Fibroblast of lung (primary cell): ENCODE measurements around the gene OSTC. TPM values are rescaled to one million over a fixed set of nuclear protein-coding genes. Genes with fewer than 3 reads are reported as not detected.

ENCODE experiments used
- DNase-seq, 2 donors: peaks; one replicate each; pipeline versions ENCODE4 v3.0.0 to v3.0.0-alpha.2; 2010; ENCODE audit warnings: low read depth in 2 of 2
- H2AFZ ChIP-seq: 2 replicates; pipeline ENCODE4 v1.5.1; 2012; ENCODE audit warnings: low read length, control low read depth, inconsistent platforms
- H3K27ac ChIP-seq: 2 replicates; pipeline ENCODE4 v1.5.1; 2011; ENCODE audit warnings: low read length, control low read depth; ENCODE audit not compliant: insufficient read depth
- H3K27me3 ChIP-seq: 2 replicates; pipeline ENCODE4 v1.5.1; 2011; ENCODE audit warnings: mild to moderate bottlenecking, low read length; ENCODE audit not compliant: control insufficient read depth, insufficient read depth
- H3K36me3 ChIP-seq: 2 replicates; pipeline ENCODE4 v1.5.1; 2011; ENCODE audit warnings: low read length; ENCODE audit not compliant: control insufficient read depth, insufficient read depth
- H3K4me1 ChIP-seq: 2 replicates; pipeline ENCODE4 v1.5.1; 2011; ENCODE audit warnings: low read length; ENCODE audit not compliant: control insufficient read depth, insufficient read depth; ENCODE audit errors: extremely low read depth
- H3K4me2 ChIP-seq: 2 replicates; pipeline ENCODE4 v1.5.1; 2011; ENCODE audit warnings: low read length, control low read depth; ENCODE audit not compliant: insufficient read depth; ENCODE audit errors: extremely low read depth
- H3K4me3 ChIP-seq, 4 experiments: fragments of 200-600 bp in 1 of 4; sonication (generic) in 1 of 4; replicated peaks in 1 of 4; 2 replicates each; pipeline ENCODE4 v1.5.1; 2011 to 2016; ENCODE audit warnings: low read length in 4 of 4, low read depth in 3 of 4, mild to moderate bottlenecking in 3 of 4, control low read depth in 2 of 4, inconsistent platforms in 1 of 4, mixed read lengths in 1 of 4; ENCODE audit not compliant: insufficient read depth in 1 of 4; ENCODE audit errors: control extremely low read depth in 1 of 4
- H3K79me2 ChIP-seq: 2 replicates; pipeline ENCODE4 v1.5.1; 2012; ENCODE audit warnings: mild to moderate bottlenecking, low read length, inconsistent platforms; ENCODE audit not compliant: control insufficient read depth, insufficient read depth
- H3K9ac ChIP-seq: 2 replicates; pipeline ENCODE4 v1.5.1; 2011; ENCODE audit warnings: mild to moderate bottlenecking, low read length, control low read depth; ENCODE audit not compliant: insufficient read depth
- H3K9me3 ChIP-seq: 2 replicates; pipeline ENCODE4 v1.5.1; 2012; ENCODE audit warnings: low read depth, low read length; ENCODE audit not compliant: control insufficient read depth, insufficient read depth
- H4K20me1 ChIP-seq: 2 replicates; pipeline ENCODE4 v1.5.1; 2011; ENCODE audit warnings: low read length; ENCODE audit not compliant: control insufficient read depth, insufficient read depth; ENCODE audit errors: extremely low read depth
- CTCF ChIP-seq, 2 donors: IDR thresholded peaks in 1 of 2; conservative IDR thresholded peaks in 1 of 2; 1 replicate in 1 of 2; 2 replicates in 1 of 2; pipeline ENCODE4 v1.5.1; 2011 to 2012; ENCODE audit warnings: low read length in 2 of 2, control low read depth in 1 of 2, inconsistent platforms in 1 of 2, low read depth in 1 of 2, mild to moderate bottlenecking in 1 of 2
- EZH2 ChIP-seq: IDR thresholded peaks from 2 replicates; pipeline ENCODE4 v1.5.1; 2012; ENCODE audit warnings: low read length, control low read depth, mild to moderate bottlenecking; ENCODE audit errors: missing control alignments
- polyA plus RNA-seq, 2 donors: library from polyadenylated mRNA; depleted of rRNA in 1 of 2; stranded (reverse) in 1 of 2; unstranded in 1 of 2; fragments of >200 nt; gene quantifications; 2 replicates each; pipeline ENCODE4 v1.2.1, GENCODE V29; 2011 to 2012; ENCODE audit warnings: missing spikeins in 1 of 2
- total RNA-seq: library from RNA; depleted of rRNA; stranded (reverse); fragments of >200 nt; gene quantifications from 2 replicates; pipeline ENCODE4 v1.2.1, GENCODE V29; 2014

The OSTC gene
- total and polyA plus RNA-seq, 2 donors (not counting 1 experiment from before 2014, with no cell fraction given): 108 to 312 TPM

GRCh38 chr4:108646706-108647105, 3.7 kb upstream of the OSTC start:
- H3K4me3 ChIP-seq: no peak overlapping the region

GRCh38 chr4:108649863-108650211, 562 bp upstream of the OSTC start:
- DNase-seq: no peak
- TF ChIP-seq EZH2 (no peak), CTCF (conservative IDR thresholded peaks at IDR 0.05 in 1 of 2, IDR thresholded peaks at IDR 0.05 in 1 of 2; ENCODE audit: low read depth in 1 of 2, low read length in 2 of 2) (no peak)
- peak overlapping the region; percentile 58 for H2AFZ ChIP-seq
- no peak overlapping the region for H3K9ac ChIP-seq
- no peaks in the 10 kb centered on the region for H3K9me3 ChIP-seq
- peak overlapping the region; percentile 75 for H3K4me2 ChIP-seq
- no peaks in the 10 kb centered on the region for H3K27me3 ChIP-seq
- H3K4me3 ChIP-seq: peak overlapping the region; percentile 16 to 49 (median 32)
- H3K27ac ChIP-seq: peak overlapping the region; percentile 89
- H3K36me3 ChIP-seq: no peaks in the 10 kb centered on the region
- H3K4me1 ChIP-seq: peaks cover 3% of the 10 kb centered on the region
- H3K79me2 ChIP-seq: peaks cover 44% of the 10 kb centered on the region
- no peaks in the 10 kb centered on the region for H4K20me1 ChIP-seq

More at GRCh38 chr4:108646706-108647105, 3.7 kb upstream of the OSTC start:
- H2AFZ ChIP-seq: no peak overlapping the region
- no peaks in the 10 kb centered on the region for H3K36me3 ChIP-seq
- TF ChIP-seq EZH2 (no peak), CTCF (conservative IDR thresholded peaks at IDR 0.05 in 1 of 2, IDR thresholded peaks at IDR 0.05 in 1 of 2; ENCODE audit: low read depth in 1 of 2, low read length in 2 of 2) (no peak)
- H3K9me3 ChIP-seq: no peaks in the 10 kb centered on the region
- no peaks in the 10 kb centered on the region for H4K20me1 ChIP-seq
- no peak overlapping the region for H3K4me2 ChIP-seq
- no peak for DNase-seq
- H3K27me3 ChIP-seq: no peaks in the 10 kb centered on the region
- peaks cover 3% of the 10 kb centered on the region for H3K4me1 ChIP-seq
- H3K79me2 ChIP-seq: peaks cover 13% of the 10 kb centered on the region
- H3K9ac ChIP-seq: no peak overlapping the region
- no peak overlapping the region for H3K27ac ChIP-seq

GRCh38 chr4:108651014-108651791, 804 bp downstream of the OSTC start:
- Histone ChIP-seq H3K79me2 (peaks cover 50% of the 10 kb centered on the region), H3K27ac (peak overlapping the region; percentile 89), H3K27me3 (no peaks in the 10 kb centered on the region), H3K4me3 (peak overlapping the region; percentile 60 to 98 (median 80)), H2AFZ (peak overlapping the region; percentile 82), H3K4me1 (peaks cover 3% of the 10 kb centered on the region), H3K36me3 (no peaks in the 10 kb centered on the region), H3K4me2 (peak overlapping the region; percentile 60), H3K9me3 (no peaks in the 10 kb centered on the region), H4K20me1 (no peaks in the 10 kb centered on the region), H3K9ac (peak overlapping the region; percentile 86)
- no peak for TF ChIP-seq EZH2
- no peak for TF ChIP-seq CTCF (conservative IDR thresholded peaks at IDR 0.05 in 1 of 2, IDR thresholded peaks at IDR 0.05 in 1 of 2; ENCODE audit: low read depth in 1 of 2, low read length in 2 of 2)
- peak; percentile 72 to 73 for DNase-seq
